HG02852 (cell line): Measurements from ENCODE around the gene PLLP.

Experiments
- ATAC-seq: cut with Tn5 transposase; IDR thresholded peaks from one replicate; pipeline ENCODE4 v1.9.1; 2021; ENCODE audit warnings: mild to moderate bottlenecking, moderate library complexity; ENCODE audit not compliant: unreplicated experiment

PLLP gene

DNA sequence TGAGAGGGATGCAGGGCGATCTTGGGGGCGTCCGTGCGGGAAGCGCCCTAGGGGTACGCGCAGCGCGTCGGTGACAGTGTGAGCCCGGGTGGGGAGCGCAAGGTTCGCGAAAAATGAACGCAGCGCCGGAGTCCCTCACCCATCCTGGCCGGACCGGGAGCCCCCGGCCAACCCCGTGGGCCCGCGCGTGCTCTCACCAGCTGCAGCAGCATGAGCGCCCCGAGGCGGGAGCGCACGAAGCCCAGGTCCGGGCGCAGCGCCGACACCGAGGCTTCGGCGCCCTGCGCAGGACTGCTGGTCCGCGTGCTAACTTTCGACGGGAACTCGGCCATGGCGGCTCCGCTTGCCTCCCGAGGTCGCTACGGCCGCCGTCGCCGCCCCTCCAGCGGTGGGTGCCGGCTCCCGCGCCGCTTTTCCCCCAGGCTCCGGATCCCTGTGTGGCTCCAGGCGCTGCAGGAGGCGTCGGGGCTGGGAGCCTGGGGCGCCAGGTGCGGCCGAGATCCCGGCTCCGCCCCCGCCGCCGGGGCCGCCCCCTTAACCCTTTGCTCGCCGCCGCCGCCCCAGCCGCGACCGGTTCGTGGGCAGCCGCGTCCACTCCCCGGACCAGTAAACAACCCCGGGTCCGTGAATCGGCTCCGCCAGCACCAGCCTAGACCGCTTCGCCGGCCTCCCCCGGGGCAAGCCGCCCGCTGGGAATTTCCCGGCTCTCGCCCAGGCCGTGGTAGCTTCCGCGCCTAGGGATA lies at the start of gene PLLP:
Gene PLLP, minus strand, starts transcription at position 464 of the 743 bp plus-strand sequence. Its CDS starts 132 bp downstream, at position 332.
- ATAC-seq = no peak

GRCh38 chr16:57333402-57333801 lies 48.9 kb upstream of the PLLP start:
- no peak for ATAC-seq

DNA sequence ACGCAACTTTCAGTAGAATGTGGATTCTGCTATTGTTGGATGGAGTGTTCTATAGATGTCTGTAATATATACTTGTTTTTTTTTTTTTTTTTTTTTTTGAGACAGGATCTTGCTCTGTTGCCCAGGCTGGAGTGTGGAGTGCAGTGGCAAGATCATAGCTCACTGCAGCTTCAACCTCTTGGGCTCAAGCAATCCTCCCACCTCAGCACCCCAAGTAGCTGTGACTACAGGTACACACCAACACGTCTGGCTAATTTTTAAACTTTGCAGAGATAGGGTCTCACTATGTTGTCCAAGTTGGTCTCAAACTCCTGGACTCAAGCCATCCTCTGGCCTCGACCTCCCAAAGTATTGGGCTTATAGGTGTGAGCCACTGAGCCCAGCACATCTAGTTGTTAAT lies 46.9 kb upstream of the PLLP start:
- ATAC-seq = no peak

- ATAC-seq = no peak
Observed at GRCh38 chr16:57329718-57330327, 45.4 kb upstream of the PLLP start.

DNA sequence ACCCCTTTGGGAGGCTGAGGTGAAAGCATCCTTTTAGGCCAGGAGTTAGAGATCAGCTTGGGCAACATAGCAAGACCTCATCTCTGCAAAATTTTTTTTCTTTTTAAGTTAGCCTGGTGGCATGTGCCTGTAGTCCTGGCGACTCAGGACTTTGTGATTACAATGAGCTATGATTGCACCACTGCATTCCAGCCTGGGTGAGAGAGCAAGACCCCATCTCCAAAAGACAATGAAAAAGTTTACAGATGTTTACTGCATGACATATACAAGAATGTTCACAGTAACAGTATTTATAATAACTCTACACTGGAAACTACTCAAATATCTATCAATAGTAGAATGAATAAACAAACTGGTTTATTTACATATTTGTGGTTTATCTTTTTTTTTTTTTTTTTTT lies 41.0 kb upstream of the PLLP start:
- no peak for ATAC-seq

- no peak for ATAC-seq
Observed at GRCh38 chr16:57324749-57325148, 40.3 kb upstream of the PLLP start.

DNA sequence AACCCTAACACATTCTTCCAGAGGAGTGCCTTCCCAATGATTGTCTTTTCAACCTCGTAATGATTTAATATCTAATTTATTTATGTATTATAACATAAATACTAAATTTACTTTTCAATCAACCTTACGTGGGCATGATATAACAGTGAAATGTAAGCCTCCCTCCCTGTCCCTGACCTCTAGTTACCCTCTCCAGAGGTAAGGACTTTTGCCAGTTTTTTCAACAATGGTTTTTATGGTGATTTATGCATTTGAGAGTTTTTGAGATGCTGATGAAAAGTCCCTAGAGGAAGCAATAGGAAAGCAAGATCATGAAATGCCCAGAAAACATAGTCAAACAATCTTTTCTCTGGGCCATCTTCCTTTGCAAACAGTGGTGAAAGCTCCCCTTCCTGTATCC lies 35.2 kb upstream of the PLLP start:
- no peak for ATAC-seq

- ATAC-seq = no peak
Observed at GRCh38 chr16:57318240-57318970, 33.9 kb upstream of the PLLP start.

DNA sequence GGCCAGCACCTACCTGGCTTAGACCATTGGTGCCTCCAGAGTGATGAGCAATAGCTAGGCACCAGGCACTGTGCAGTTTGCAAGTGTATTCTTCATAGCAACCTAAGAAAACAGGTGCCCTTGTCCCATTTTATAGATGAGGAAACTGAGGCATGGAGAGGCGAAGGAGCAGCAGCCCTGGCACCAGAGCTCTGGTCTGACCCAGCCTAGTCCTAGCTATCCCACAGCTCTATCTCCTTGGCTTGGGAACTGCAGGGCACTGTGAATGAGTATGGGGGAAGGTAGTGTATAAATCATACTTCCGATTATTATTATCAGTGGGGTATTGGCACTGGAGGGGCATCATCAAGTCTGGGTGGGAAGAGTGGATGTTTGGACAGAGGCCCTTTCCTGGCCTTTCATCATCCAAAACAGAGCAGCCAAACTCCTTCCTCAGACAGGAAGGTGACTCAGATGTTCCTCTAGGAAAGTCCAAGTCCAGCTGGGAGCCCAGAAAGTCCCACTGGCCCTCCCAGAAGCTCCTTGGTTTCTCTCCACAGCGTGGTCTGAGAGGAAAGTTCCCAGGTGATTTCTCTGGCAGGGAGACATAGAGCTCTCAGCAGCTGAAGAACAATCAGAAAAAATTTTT lies 32.0 kb upstream of the PLLP start:
- no peak for ATAC-seq

DNA sequence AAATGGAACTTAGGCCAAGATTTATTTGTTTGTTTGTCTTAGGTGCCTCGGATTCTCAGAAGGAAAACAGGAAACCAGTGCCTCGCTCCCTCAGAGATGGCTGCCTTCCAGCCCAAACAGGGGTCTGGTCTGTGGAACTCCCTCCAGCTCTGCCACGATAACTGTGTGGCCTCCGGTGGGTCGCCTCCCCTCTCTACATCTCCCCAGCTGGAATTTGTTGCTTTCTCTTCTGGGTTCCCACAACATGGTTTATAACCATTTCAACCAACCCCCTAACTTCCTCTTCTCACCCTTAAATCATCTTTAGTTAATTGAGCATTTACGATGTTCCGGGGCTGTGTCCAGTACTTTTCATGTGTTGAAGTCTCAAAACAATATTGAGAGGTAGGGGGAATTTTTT lies 30.9 kb upstream of the PLLP start:
- no peak for ATAC-seq

DNA sequence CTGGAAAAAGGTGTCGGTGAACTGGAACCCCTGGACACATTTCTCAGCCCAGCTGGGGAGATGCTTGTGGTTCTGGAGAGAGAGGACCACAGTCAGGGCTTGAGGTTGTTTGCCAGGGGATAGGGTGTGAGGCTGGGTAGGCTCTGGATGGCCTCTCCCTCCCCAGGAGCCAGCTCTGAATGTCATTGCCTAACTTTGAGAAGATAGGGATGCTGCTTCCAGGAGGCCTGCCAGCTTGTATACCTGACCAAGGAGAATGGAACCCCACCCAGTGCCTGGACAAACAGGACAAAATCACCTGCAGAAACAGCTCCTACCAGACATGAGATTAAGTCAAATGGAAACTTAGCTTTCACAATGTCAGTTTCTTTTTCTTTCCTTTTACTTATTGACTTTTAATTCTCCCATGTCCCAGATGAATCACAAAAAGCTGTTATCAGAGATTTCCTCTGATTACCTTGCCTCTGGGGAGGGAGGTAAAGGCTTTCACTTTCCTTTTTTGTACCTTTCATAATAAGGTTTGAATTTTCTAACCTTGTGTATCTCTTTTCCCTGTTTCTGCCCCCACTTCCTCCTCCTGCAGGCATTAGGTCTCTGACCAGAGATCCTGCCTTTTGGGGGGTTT lies 29.8 kb upstream of the PLLP start:
- no peak for ATAC-seq

GRCh38 chr16:57313509-57313908 lies 29.0 kb upstream of the PLLP start:
- no peak for ATAC-seq

DNA sequence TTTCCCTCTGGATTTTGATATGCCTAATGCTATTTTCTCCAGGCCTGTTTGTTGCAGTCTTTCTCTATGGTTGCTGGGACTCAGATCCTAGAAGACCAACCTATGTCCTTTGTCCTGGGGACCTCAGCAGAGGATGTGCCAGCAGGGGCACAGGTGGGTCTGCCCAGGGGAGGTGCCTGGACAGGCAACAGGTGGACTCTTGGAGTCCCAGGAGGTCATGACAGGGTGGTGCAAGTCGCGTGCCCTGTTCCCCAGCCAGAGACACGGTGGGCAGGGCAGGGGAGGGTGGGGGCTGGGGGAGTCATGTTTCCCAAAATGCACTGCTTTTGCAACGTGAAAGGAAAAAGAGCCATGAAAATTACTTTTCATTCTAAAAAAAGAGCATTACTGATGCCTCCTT lies 26.3 kb upstream of the PLLP start:
- ATAC-seq = no peak

DNA sequence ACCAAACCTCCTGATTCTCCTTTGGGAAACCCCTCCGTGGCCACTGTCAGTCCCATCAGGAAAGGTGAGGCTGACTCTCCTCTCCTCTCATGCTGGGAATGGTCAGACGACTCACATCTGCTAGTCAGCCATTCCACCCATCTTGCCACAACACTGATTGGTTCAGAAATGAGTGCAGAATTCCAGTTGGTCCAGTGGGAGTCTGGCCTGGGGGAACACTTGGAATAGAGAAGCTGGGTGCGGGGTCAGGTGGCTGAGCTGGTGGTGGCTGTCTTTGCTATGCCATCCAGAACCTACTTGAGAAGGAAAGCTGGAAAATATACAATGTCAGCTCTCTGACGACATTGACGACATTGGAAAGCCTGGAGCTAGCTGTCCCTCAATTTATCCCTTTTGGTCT lies 23.6 kb upstream of the PLLP start:
- no peak for ATAC-seq

DNA sequence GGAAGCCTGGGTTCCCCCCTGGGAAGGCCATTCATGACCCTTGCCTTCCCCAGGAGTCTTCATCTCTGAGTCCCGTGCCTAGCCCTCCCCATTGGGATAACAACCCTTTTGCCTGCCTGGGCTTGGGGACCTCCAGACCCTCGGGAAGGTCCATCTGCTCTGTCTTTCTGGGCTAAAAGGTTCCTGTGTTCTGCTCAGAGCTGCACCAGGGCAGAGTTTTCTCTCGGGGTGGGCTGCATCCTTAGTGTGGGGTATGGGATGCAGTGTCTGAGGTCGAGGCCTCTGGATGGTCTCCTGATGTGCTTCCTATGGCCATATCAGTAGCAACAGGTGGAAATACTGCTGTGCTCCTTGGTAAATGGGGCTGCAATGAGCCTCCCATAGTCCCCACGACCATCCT lies 22.9 kb upstream of the PLLP start:
- ATAC-seq = no peak

DNA sequence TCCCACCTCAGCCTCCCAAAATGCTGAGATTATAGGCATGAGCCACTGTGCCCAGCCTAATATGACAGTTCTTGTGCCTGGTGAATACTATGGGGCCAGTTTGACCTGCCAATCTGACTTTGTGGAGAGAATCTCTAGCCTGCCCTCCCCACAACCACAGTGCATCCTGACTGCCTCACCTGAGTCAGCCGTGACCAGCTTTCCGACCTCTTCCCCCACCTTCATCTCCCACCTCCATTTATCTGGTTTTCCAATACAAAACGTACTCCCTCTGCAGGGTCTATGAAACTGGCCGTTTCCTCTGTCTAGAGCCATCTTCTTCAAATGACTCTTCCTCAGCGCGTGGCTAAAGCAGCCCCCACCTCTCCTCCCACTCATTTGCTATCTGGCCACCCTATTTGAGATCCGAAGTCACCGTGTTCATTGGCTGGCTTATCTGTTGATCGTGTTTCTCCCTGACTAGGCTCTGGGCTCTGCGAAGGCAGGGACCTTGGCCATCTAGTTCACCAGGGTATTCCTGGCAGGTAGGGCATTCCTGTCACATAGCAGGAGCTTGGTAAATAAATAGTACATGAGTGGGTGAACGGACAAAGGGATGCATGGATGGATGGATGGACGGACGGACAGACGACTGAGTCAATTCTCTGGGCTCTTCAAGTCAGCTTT lies 22.3 kb upstream of the PLLP start:
- ATAC-seq = no peak

DNA sequence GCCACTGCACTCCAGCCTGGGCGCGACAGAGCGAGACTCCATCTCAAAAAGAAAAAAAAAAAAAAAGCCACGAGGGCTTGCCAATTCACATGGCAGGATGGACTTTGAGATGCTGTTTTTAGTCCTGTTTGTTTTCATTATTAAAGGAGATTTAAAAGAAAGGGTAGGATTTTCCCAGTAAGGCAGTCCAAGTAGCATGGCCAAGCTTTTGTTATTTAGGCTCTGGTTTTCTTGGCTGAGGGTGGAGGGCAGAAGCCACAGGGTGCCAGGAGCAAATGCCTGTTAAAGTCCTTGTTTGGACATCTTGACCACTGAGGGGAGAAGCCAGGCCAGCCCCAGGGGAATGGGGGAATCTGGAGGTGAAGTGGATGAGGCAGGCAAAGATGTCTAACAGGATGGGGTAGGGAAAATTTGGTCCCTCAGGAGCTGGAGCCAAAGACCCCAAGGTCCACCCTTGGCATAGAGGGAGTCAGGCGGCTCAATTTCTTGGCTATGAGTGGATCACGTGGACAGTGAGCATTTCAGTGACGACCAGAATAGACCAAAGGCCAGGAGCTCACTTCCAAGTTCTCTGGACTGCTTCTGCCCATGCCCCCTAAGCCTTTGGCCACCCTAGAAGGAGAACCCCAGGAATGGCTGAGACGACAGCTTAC lies 20.8 kb upstream of the PLLP start:
- ATAC-seq = no peak

GRCh38 chr16:57304169-57305061 lies 19.9 kb upstream of the PLLP start:
- ATAC-seq = no peak

DNA sequence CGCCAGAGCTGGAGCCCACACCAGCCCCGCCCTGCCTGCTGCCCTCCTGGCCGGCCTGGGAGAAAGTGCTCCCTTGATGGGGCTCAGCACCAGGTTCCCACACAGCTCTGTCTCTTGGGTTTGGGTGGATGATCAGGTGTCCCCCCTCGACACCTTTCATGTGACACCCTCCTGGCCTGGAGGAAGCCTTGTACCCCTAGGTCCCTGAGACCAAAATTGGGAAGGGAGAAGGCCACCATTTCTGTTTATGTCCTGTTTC lies 19.4 kb upstream of the PLLP start:
- ATAC-seq = no peak
